Measurements from ENCODE around the gene ZNF805.
A peak's percentile ranks its signal among the peaks of the same experiment; 100 is the strongest.

The ZNF805 gene

DNA sequence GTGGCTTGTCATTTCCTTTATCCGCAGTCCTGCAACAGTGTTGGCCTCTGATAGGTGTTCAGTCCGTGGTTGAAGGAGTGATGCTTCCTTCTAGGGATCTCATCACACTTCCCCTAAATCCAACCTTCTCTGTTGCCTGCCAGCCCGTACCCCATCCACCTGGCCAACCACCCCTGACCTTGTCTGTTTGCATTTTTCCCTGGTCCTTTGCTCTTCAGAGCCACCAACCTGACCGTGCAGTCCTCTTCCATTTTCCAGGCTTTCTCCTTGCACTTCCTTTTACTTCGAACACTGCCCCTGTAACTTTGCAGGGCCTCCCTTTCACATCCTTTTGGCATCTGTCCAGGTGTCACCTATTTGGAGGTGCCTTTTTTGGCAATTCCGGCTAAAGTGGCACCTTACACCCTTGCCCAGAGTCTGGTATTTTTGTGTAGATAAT, 40.5 kb downstream of the ZNF805 start:
- Histone ChIP-seq H3K4me3 (ENCODE audit: low read depth in 1 of 2, low read length in 2 of 2) (peak overlapping the region; percentile 97 to 99), H3K4me1 (ENCODE audit: control insufficient read depth in 1 of 2, insufficient read depth in 2 of 2, low read length in 2 of 2) (peaks cover 11 to 19% of the 10 kb centered on the region in 2 donors), H3K27me3 (ENCODE audit: control insufficient read depth in 1 of 2, insufficient read depth in 2 of 2, low read length in 2 of 2) (no peaks in the 10 kb centered on the region), H3K36me3 (ENCODE audit: control insufficient read depth in 1 of 2, insufficient read depth in 2 of 2, low read length in 2 of 2) (peaks cover 14 to 25% of the 10 kb centered on the region in 2 donors), H3K27ac (ENCODE audit: low read depth, low read length) (peak overlapping the region; percentile 99), H3K9me3 (ENCODE audit: control insufficient read depth in 1 of 2, low read length in 2 of 2) (no peaks in the 10 kb centered on the region), H3K9ac (ENCODE audit: low read depth in 1 of 2, low read length in 2 of 2) (peak overlapping the region; percentile 98 to 99)

DNA sequence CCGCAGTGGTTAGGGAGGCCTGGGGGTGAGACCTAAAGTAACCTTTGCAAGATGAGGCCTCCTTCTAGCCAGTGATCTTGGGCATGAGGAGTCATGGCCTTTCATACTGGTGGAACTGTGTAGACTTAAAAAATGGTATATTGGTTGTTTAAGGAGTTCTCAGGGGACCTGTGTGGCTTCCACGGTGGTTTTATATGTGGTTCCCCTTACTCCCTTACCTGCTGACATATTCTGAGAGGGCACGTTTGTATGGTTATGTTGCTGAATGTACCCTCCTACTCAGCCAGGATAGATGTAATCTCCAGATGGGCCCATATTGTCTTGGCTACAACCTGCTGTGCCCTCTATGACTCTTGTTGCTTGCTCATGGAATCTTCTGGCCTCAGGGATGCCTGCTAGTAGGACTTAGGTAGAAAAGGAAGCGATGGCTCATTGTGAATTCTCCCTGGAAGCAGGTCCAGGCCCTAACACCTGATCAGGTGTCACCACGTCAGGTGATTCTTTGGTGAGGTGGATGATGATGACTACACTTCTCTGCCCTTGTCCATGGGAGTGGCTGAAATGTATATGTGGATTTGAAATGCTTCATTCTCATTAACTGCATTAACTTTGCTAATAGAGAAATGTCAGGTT, 41.7 kb downstream of the ZNF805 start:
- H3K9me3 ChIP-seq (ENCODE audit: control insufficient read depth in 1 of 2, low read length in 2 of 2): no peaks in the 10 kb centered on the region
- H3K36me3 ChIP-seq (ENCODE audit: control insufficient read depth in 1 of 2, insufficient read depth in 2 of 2, low read length in 2 of 2): peaks cover 21 to 37% of the 10 kb centered on the region in 2 donors
- H3K27ac ChIP-seq (ENCODE audit: low read depth, low read length): no peak overlapping the region
- H3K9ac ChIP-seq (ENCODE audit: low read depth in 1 of 2, low read length in 2 of 2): peak overlapping the region in 1 of 2 donors; percentile 7
- peaks cover 11 to 19% of the 10 kb centered on the region in 2 donors for H3K4me1 ChIP-seq (ENCODE audit: control insufficient read depth in 1 of 2, insufficient read depth in 2 of 2, low read length in 2 of 2)
- peak overlapping the region; percentile 20 to 40 for H3K4me3 ChIP-seq (ENCODE audit: low read depth in 1 of 2, low read length in 2 of 2)
- no peaks in the 10 kb centered on the region for H3K27me3 ChIP-seq (ENCODE audit: control insufficient read depth in 1 of 2, insufficient read depth in 2 of 2, low read length in 2 of 2)

DNA sequence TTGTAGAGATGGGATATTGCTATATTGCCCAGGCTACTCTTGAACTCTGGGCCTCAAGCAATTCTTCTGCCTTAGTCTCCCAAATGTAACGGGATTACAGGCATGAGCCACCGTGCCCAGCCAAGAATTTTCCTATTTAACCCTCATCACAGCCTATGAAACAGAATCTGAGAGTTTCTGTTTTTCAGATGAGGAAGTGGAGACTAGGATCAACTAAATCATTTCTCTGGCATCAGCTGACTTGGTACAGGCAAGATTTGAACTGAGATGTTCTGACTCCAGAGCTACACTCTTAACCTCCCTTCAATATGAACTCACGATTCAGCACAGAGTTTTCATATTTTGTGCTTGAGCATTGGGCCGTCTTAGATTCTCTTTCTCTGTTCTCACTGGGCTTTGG, 47.9 kb downstream of the ZNF805 start:
- Histone ChIP-seq H3K9ac (ENCODE audit: low read depth in 1 of 2, low read length in 2 of 2) (no peak overlapping the region), H3K36me3 (ENCODE audit: control insufficient read depth in 1 of 2, insufficient read depth in 2 of 2, low read length in 2 of 2) (peaks cover 69 to 96% of the 10 kb centered on the region in 2 donors), H3K9me3 (ENCODE audit: control insufficient read depth in 1 of 2, low read length in 2 of 2) (peaks cover 24 to 28% of the 10 kb centered on the region in 2 donors)

DNA sequence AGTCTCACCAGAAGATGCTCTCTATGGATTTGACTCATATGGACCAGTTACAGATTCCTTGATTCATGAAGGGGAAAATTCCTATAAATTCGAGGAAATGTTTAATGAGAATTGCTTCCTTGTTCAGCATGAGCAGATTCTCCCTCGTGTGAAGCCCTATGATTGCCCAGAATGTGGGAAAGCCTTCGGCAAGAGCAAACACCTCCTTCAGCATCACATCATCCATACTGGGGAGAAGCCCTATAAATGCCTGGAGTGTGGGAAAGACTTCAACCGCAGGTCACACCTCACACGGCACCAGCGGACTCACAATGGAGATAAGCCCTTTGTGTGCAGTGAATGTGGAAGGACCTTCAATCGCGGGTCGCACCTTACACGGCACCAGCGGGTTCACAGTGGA, 50.5 kb downstream of the ZNF805 start:
- H3K36me3 ChIP-seq (ENCODE audit: control insufficient read depth in 1 of 2, insufficient read depth in 2 of 2, low read length in 2 of 2): peaks cover 63 to 90% of the 10 kb centered on the region in 2 donors
- no peak overlapping the region for H3K27ac ChIP-seq (ENCODE audit: low read depth, low read length)
- no peaks in the 10 kb centered on the region for H3K4me1 ChIP-seq (ENCODE audit: control insufficient read depth in 1 of 2, insufficient read depth in 2 of 2, low read length in 2 of 2)
- H3K27me3 ChIP-seq (ENCODE audit: control insufficient read depth in 1 of 2, insufficient read depth in 2 of 2, low read length in 2 of 2): no peaks in the 10 kb centered on the region
- peaks cover 38 to 42% of the 10 kb centered on the region in 2 donors for H3K9me3 ChIP-seq (ENCODE audit: control insufficient read depth in 1 of 2, low read length in 2 of 2)
- H3K9ac ChIP-seq (ENCODE audit: low read depth in 1 of 2, low read length in 2 of 2): no peak overlapping the region
- peak overlapping the region; percentile 14 to 25 for H3K4me3 ChIP-seq (ENCODE audit: low read depth in 1 of 2, low read length in 2 of 2)

More for the DNA sequence above, 47.9 kb downstream of the ZNF805 start:
- Histone ChIP-seq H3K27me3 (ENCODE audit: control insufficient read depth in 1 of 2, insufficient read depth in 2 of 2, low read length in 2 of 2) (no peaks in the 10 kb centered on the region), H3K4me3 (ENCODE audit: low read depth in 1 of 2, low read length in 2 of 2) (no peak overlapping the region), H3K4me1 (ENCODE audit: control insufficient read depth in 1 of 2, insufficient read depth in 2 of 2, low read length in 2 of 2) (no peaks in the 10 kb centered on the region), H3K27ac (ENCODE audit: low read depth, low read length) (no peak overlapping the region)

DNA sequence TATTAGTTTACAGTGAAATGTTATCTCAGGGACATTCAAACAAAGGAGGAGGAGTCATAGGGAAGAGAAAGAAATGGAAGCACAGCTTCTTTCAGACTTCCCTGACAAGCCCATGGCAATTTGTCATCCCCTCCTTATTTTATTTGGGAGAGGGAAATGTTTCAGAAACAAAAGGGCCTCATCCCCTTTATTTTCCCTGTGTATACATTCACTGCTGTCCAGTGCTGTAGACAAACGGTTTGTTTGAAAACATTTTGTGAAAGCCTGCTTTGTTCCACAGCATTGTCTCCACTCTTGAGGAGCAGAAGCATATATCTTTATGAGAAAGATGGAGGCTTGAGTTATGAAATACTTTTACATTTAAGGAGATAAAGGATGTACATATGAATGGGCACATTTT, 52.1 kb downstream of the ZNF805 start:
- Histone ChIP-seq H3K4me3 (ENCODE audit: low read depth in 1 of 2, low read length in 2 of 2) (no peak overlapping the region), H3K9ac (ENCODE audit: low read depth in 1 of 2, low read length in 2 of 2) (no peak overlapping the region), H3K27ac (ENCODE audit: low read depth, low read length) (no peak overlapping the region), H3K4me1 (ENCODE audit: control insufficient read depth in 1 of 2, insufficient read depth in 2 of 2, low read length in 2 of 2) (no peaks in the 10 kb centered on the region), H3K9me3 (ENCODE audit: control insufficient read depth in 1 of 2, low read length in 2 of 2) (peaks cover 38 to 45% of the 10 kb centered on the region in 2 donors), H3K27me3 (ENCODE audit: control insufficient read depth in 1 of 2, insufficient read depth in 2 of 2, low read length in 2 of 2) (no peaks in the 10 kb centered on the region), H3K36me3 (ENCODE audit: control insufficient read depth in 1 of 2, insufficient read depth in 2 of 2, low read length in 2 of 2) (peaks cover 53 to 83% of the 10 kb centered on the region in 2 donors)

DNA sequence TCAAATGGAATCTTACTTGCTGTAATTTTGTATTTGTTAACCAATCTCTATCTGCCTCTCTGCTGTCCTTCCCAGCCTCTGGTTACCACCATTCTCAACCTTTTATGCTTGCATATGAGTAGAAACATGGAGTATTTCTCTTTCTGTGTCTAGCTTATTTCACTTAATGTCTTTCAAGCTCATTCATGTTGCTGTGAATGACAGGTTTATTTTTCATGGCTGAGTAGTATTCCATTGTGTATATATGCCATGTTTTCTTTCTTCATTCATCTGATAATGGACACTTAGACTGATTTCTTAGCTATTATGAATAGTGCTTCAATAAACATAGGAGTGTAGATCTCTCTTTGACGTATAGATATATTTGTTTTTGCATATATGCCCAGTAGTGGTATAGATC, 53.3 kb downstream of the ZNF805 start:
- Histone ChIP-seq H3K27ac (ENCODE audit: low read depth, low read length) (no peak overlapping the region), H3K4me3 (ENCODE audit: low read depth in 1 of 2, low read length in 2 of 2) (no peak overlapping the region), H3K9ac (ENCODE audit: low read depth in 1 of 2, low read length in 2 of 2) (no peak overlapping the region), H3K4me1 (ENCODE audit: control insufficient read depth in 1 of 2, insufficient read depth in 2 of 2, low read length in 2 of 2) (no peaks in the 10 kb centered on the region), H3K36me3 (ENCODE audit: control insufficient read depth in 1 of 2, insufficient read depth in 2 of 2, low read length in 2 of 2) (peaks cover 42 to 72% of the 10 kb centered on the region in 2 donors), H3K9me3 (ENCODE audit: control insufficient read depth in 1 of 2, low read length in 2 of 2) (peaks cover 38 to 44% of the 10 kb centered on the region in 2 donors), H3K27me3 (ENCODE audit: control insufficient read depth in 1 of 2, insufficient read depth in 2 of 2, low read length in 2 of 2) (no peaks in the 10 kb centered on the region)

DNA sequence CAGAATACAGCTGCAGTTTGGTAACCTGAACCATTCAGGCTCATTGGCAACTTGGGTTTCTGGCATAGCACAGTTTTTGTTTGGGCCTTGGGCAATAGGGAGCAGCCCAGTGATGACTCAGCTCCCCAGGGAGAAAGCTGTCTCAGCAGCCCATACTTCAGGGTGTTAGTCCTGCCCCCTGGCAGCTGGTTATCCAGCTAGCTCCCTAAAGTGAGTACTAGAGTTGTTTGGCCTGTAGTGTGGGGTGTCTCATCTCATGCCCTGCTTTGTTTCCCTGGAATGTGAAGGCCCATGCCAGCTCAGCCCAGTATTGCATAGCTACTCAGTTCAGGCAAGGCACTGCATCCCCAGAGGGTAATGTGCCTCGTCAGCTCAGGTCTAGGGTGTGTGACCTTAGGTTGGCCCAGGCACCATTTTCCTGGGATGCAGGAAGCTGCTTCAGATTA, 61.6 kb downstream of the ZNF805 start:
- peaks cover 12 to 45% of the 10 kb centered on the region in 2 donors for H3K36me3 ChIP-seq (ENCODE audit: control insufficient read depth in 1 of 2, insufficient read depth in 2 of 2, low read length in 2 of 2)
- no peaks in the 10 kb centered on the region for H3K9me3 ChIP-seq (ENCODE audit: control insufficient read depth in 1 of 2, low read length in 2 of 2)
- H3K27ac ChIP-seq (ENCODE audit: low read depth, low read length): no peak overlapping the region
- no peak overlapping the region for H3K4me3 ChIP-seq (ENCODE audit: low read depth in 1 of 2, low read length in 2 of 2)
- no peaks in the 10 kb centered on the region for H3K27me3 ChIP-seq (ENCODE audit: control insufficient read depth in 1 of 2, insufficient read depth in 2 of 2, low read length in 2 of 2)
- no peak overlapping the region for H3K9ac ChIP-seq (ENCODE audit: low read depth in 1 of 2, low read length in 2 of 2)
- no peaks in the 10 kb centered on the region for H3K4me1 ChIP-seq (ENCODE audit: control insufficient read depth in 1 of 2, insufficient read depth in 2 of 2, low read length in 2 of 2)

DNA sequence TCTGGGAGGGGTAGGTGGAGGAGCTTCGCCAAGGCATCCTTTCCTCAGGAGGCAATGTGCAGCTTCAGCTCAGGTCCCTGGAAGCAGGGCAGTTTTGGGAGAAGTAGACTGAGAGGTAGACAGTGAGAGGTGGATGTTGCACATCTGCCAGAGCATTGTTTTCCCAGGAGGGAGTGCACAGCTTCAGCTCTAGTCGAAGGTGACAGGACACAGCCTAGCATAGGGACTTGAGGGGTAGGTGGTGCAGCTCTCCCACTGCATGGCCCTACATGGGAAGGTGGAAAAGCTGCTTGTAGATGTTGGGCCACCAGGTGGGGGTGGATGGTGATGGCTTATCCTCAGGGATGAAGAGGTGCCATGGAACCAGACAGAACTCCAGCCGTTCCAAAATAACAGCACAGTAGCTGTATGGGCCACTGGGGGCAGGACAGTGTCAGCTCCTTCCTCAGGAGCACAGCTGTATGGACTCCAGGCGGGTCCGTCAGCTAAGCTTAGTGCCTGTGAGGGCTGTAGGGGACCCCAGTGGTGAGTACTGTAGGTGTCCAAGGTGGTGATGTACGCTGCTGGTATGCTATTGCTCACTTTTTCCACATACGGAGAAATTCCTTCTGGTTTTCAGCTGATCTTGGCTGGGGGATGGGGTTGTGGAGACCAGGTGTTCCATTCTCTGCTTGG, 62.4 kb downstream of the ZNF805 start:
- Histone ChIP-seq H3K36me3 (ENCODE audit: control insufficient read depth in 1 of 2, insufficient read depth in 2 of 2, low read length in 2 of 2) (peaks cover 12 to 40% of the 10 kb centered on the region in 2 donors), H3K4me1 (ENCODE audit: control insufficient read depth in 1 of 2, insufficient read depth in 2 of 2, low read length in 2 of 2) (no peaks in the 10 kb centered on the region), H3K9ac (ENCODE audit: low read depth in 1 of 2, low read length in 2 of 2) (no peak overlapping the region), H3K27me3 (ENCODE audit: control insufficient read depth in 1 of 2, insufficient read depth in 2 of 2, low read length in 2 of 2) (no peaks in the 10 kb centered on the region), H3K27ac (ENCODE audit: low read depth, low read length) (no peak overlapping the region), H3K9me3 (ENCODE audit: control insufficient read depth in 1 of 2, low read length in 2 of 2) (no peaks in the 10 kb centered on the region), H3K4me3 (ENCODE audit: low read depth in 1 of 2, low read length in 2 of 2) (no peak overlapping the region)
